Left ventricle myocardium inferior (tissue), 1 donor: ENCODE data around the gene KIN. TPM values are rescaled to one million over a fixed set of nuclear protein-coding genes. Genes with fewer than 3 reads are reported as not detected.

ENCODE experiments used
- DNase-seq: peaks from one replicate; pipeline ENCODE4 v3.0.0-alpha.2; 2020
- H3K27ac ChIP-seq: fragments of 200-600 bp; replicated peaks from 2 replicates; pipeline ENCODE4 v1.8.0; 2021
- H3K27me3 ChIP-seq: fragments of 200-600 bp; 2 replicates; pipeline ENCODE4 v1.8.0; 2021; ENCODE audit warnings: low read depth
- H3K36me3 ChIP-seq: fragments of 200-600 bp; 2 replicates; pipeline ENCODE4 v1.8.0; 2021
- H3K4me1 ChIP-seq: fragments of 200-600 bp; 2 replicates; pipeline ENCODE4 v1.8.0; 2021
- H3K4me3 ChIP-seq: fragments of 200-600 bp; 2 replicates; pipeline ENCODE4 v1.8.0; 2021; ENCODE audit warnings: mild to moderate bottlenecking, moderate library complexity
- H3K9me3 ChIP-seq: fragments of 200-600 bp; replicated peaks from 2 replicates; pipeline ENCODE4 v1.8.0; 2021
- CTCF ChIP-seq: fragments of 200-600 bp; IDR thresholded peaks from 2 replicates; pipeline ENCODE4 v1.8.0; 2021; ENCODE audit warnings: antibody characterized with exemption, mild to moderate bottlenecking, borderline replicate concordance
- intact Hi-C: fragments of 100-400 bp; cut with micrococcal nuclease; formaldehyde crosslinking; loops from one replicate; pipeline ENCODE4 v1.11.0; 2022
- total RNA-seq: library from RNA; stranded (reverse); fragmentation: NEBNext Ultra II Directional; extraction: Animal tissue kit (Norgen Biotek cat#: 25700); gene quantifications from one replicate; pipeline ENCODE4 v1.2.1, GENCODE V29; 2021
- donor health status: DM: no; HTN: yes; CAD: no; lungs with severe emphysema.

Gene KIN
- total RNA-seq, 1 donor from 2014 or later = 10.0 TPM

GRCh38 chr10:7704071-7705016 is 83.4 kb downstream of the KIN start:
- no peak for TF ChIP-seq CTCF
- H3K9me3 ChIP-seq = no peaks in the 10 kb centered on the region
- no peak for DNase-seq
- H3K36me3 ChIP-seq = no peaks in the 10 kb centered on the region
- no peaks in the 10 kb centered on the region for H3K4me1 ChIP-seq
- peaks cover 66% of the 10 kb centered on the region for H3K27me3 ChIP-seq
- intact Hi-C loops = no loop called here
- no peak overlapping the region for H3K27ac ChIP-seq
- H3K4me3 ChIP-seq = no peak overlapping the region

GRCh38 chr10:7703140-7703539 is 84.7 kb downstream of the KIN start, which contains the start of gene ITIH2:
ITIH2 (plus strand) TSS chr10:7703316; CDS start chr10:7703435, 119 bp downstream.
- H3K9me3 ChIP-seq = no peaks in the 10 kb centered on the region
- H3K36me3 ChIP-seq = no peaks in the 10 kb centered on the region
- H3K4me3 ChIP-seq = no peak within 1 kb of the TSS
- intact Hi-C loops = no loop called here
- no peak within 1 kb of the TSS for H3K27ac ChIP-seq
- no peak for DNase-seq
- no peaks in the 10 kb centered on the region for H3K4me1 ChIP-seq
- H3K27me3 ChIP-seq = peaks cover 66% of the 10 kb centered on the region
- TF ChIP-seq CTCF = no peak

GRCh38 chr10:7702288-7702812 is 85.4 kb downstream of the KIN start:
- intact Hi-C loops = no loop called here
- H3K27ac ChIP-seq = no peak overlapping the region
- no peak overlapping the region for H3K4me3 ChIP-seq
- no peaks in the 10 kb centered on the region for H3K9me3 ChIP-seq
- H3K27me3 ChIP-seq = peaks cover 65% of the 10 kb centered on the region
- no peak for TF ChIP-seq CTCF
- H3K4me1 ChIP-seq = peaks cover 1% of the 10 kb centered on the region
- DNase-seq = no peak
- no peaks in the 10 kb centered on the region for H3K36me3 ChIP-seq

GRCh38 chr10:7701158-7701742 is 86.5 kb downstream of the KIN start:
- Histone ChIP-seq H3K36me3 (no peaks in the 10 kb centered on the region), H3K4me3 (no peak overlapping the region), H3K27ac (no peak overlapping the region), H3K27me3 (peaks cover 54% of the 10 kb centered on the region), H3K4me1 (peaks cover 12% of the 10 kb centered on the region), H3K9me3 (no peaks in the 10 kb centered on the region)
- DNase-seq = no peak
- no peak for TF ChIP-seq CTCF
- intact Hi-C loops = no loop called here

Other genes with a start within 250 kb of the KIN start
- gene ITIH5, start 121.0 kb downstream of the KIN start, total RNA-seq = 10.8 TPM
- gene ITIH2, start 84.7 kb downstream of the KIN start, total RNA-seq = not detected
- gene ATP5F1C, start 184 bp upstream of the KIN start, total RNA-seq = 743 TPM
- gene TAF3, start 30.5 kb upstream of the KIN start, total RNA-seq = 12.7 TPM